GM18517 (cell line): ENCODE data around the gene GRB10.

Experiments
- ATAC-seq: cut with Tn5 transposase; IDR thresholded peaks from one replicate; pipeline ENCODE4 v1.9.1; 2021; ENCODE audit warnings: mild to moderate bottlenecking, moderate library complexity; ENCODE audit not compliant: unreplicated experiment

The GRB10 gene

GRCh38 chr7:50803359-50804337 is 21.0 kb upstream of the GRB10 start:
- no peak for ATAC-seq

DNA sequence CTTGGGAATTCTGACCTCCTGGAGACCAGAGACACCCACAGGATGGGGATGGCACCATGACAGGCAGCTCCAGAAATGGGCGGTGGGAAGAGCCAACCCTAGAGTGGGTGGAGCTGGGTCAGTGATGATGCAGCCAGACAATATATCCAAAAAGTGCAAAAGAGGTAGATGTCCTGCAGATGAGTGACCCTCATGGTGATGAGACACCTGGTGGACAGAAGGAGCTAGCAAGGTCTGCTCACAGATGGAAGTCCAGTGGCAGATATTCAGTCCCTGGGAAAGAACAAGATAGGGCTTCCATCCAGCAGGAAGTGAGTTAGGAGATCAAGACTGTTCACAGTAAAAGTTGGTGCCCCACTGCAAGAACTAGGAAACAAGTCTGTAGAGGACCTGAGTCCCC is 19.2 kb upstream of the GRB10 start:
- no peak for ATAC-seq

GRCh38 chr7:50799873-50800272 is 17.2 kb upstream of the GRB10 start:
- no peak for ATAC-seq

- no peak for ATAC-seq
Measured at GRCh38 chr7:50798126-50798525, 15.4 kb upstream of the GRB10 start.

- ATAC-seq = no peak
Measured at GRCh38 chr7:50795831-50796230, 13.1 kb upstream of the GRB10 start.

DNA sequence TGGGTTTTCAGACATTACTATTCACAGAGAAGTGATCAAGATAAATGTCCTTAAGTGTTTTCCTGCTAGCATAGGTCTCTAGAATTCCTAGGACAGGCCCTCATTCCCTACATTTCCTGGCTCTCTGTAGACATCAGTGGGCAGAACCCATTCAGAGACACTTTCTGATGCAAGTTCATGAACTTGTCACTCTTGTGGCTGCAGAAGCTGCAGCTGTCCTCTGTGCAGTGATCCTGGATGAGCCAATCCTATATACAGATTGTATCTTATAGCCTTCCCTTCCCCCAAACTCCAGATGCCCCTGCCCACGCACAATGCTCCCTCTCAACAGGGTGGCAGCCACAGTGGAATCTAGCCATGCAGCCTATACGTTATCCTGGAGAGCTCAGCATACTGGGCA is 12.6 kb upstream of the GRB10 start:
- ATAC-seq = no peak

GRCh38 chr7:50793947-50794570 is 11.4 kb upstream of the GRB10 start:
- ATAC-seq = no peak

GRCh38 chr7:50793120-50793946 is 10.6 kb upstream of the GRB10 start:
- no peak for ATAC-seq

DNA sequence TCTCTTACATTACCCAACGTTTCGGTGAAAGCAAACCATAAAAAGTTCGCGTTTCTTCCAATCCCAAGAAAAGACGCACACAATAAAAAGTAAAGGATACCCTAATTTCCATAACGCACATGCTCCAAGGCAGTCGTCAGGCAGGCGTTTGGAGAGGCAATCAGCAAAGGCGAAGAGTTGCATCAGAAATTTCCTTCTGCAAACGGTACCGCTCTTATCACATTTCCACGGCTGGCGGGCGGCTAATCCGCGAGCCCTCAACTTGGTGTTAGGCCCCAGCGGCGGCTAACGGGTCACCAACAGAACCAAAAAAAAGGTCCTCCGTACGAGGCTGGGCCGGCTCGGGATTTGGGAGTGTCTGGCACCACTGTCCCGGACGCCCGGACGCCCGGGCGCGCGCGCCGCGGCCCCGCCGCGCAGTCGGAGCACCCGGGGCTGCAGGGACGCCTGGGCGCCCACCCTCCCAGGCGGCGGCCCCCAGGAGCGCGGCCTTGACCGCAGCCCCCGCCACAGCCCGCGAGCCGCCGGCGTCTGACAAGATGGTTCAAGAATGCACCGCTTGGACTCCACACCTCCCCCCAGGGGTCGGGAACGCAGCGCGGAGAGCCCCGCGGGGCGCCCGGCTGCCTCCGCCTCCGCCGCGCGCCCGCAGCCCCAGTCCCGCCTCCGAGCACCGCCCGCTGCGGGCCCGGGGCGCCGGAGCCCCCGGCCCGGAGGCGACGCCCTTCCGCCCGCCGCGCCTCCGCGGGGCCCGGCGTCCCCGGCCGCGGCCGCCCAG is 9.8 kb upstream of the GRB10 start:
- no peak for ATAC-seq

DNA sequence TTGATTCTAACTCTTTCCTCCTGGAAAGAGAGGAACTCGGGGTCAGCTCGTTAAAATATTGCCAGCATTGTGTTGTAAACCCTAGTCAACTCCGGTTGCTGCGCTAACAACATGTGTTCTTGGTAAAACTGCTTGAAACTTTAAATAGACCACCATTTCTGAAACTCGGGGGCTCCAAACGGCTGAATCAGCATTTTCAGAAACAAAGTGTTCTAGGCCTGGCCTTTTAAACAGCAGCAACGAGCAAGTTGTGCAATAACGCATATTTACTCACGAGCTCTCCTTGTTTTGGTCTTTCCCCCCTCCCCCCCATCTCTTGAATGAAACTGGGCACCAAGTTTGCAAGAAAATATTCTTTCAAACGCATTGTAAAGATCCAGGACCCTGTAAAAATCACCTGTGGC is 9.2 kb upstream of the GRB10 start:
- ATAC-seq = no peak

DNA sequence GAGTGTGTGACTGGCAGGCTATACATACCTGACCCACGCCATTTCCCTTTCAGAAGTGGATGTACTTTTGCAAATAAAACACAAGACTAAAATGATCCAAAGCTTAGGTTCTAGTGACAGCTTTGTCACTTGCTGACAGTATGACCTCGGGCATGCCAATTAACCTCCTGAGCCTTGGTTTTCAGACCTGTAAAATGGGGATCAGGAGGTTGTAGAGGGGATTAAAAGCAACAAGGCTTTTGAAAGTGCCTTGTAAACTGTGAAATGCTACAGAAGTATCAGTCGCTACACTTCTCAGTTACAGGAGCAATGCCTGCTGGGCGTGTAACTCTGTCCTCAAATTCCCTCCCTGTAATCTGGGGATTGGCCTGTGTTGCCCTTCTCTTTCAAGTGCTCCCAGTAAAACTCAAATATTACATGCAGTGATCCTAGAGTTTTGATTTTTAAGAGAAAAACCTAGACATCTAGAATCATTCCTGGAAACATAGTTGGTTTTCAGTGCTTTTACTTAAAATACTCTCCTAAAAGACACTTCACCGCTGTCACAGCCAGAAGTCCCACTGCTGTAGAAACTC is 8.8 kb upstream of the GRB10 start:
- ATAC-seq = no peak

DNA sequence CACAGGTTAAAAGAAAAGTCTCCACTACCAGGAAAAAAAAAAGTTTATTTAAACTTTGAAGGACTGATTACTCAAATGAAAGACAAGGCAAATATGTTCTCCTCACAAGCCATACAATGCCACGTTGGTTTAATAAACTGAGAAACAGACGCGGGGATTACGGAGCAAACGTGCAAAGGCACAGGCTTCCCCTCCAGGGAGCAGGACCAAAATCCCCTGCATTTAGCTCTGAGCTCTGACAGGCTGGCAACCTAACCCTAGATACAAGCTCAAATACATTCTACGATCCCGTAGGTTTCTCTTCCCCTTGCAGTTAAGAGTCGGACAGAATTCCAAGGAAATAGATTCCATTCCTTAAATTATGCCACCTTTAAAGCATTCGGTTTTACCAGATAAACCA is 7.7 kb upstream of the GRB10 start:
- no peak for ATAC-seq

DNA sequence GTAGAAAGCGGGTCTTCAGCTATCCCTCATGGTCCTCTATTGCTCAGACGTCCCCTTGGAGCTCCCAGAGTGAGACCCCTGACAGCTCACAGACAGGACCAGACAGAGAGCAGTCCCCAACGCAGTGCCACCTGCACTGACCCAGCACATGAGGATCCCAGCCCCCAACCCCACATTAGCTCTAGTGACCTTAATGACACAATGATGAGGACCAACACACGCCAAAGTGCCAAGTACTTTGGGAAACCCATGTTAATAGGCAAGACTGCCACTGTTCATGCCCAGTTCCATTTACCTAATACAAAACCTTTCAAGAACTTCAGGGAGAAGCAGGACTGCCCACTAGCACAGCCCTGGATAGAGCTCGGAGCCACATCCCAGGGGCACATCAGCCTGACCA is 5.7 kb upstream of the GRB10 start:
- ATAC-seq = no peak

DNA sequence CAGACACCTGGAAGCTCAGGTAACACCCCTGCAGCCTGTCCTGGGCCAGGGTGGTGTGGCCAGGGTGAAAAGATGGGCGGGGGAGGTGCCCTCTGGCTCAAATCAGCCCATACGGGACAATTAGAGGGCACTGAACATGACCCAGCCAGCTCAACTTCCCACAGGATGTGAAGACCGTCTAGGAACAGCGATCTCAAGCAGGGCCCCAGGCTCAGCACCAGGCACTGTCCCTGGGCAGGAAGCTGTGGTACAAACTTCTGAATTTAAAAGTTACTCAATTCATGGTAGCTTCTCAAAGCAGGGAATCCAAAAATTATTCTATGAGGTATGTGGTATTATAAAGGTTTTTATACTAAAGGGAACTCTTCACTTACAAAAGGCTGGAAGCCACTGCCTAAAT is 5.1 kb upstream of the GRB10 start:
- no peak for ATAC-seq

GRCh38 chr7:50785346-50785745 is 2.6 kb upstream of the GRB10 start:
- no peak for ATAC-seq

GRCh38 chr7:50783801-50784507 is 1.3 kb upstream of the GRB10 start:
- no peak for ATAC-seq

DNA sequence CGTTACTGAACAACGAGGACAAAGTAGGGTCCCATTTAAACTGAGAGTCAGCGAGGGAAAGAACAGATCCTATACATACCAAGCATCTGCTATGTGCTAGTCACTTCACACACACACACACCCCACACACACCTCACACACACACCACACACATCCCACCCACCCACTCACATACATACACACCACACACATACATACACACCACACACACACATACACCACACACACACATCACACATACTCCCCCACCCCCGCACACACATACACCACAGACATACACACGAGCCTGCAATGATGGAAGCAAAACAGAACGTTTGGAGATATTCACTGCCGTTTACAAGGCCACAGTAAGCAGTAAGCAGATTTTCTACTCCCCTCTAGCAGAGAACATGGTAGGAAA is 607 bp upstream of the GRB10 start:
- ATAC-seq = no peak

DNA sequence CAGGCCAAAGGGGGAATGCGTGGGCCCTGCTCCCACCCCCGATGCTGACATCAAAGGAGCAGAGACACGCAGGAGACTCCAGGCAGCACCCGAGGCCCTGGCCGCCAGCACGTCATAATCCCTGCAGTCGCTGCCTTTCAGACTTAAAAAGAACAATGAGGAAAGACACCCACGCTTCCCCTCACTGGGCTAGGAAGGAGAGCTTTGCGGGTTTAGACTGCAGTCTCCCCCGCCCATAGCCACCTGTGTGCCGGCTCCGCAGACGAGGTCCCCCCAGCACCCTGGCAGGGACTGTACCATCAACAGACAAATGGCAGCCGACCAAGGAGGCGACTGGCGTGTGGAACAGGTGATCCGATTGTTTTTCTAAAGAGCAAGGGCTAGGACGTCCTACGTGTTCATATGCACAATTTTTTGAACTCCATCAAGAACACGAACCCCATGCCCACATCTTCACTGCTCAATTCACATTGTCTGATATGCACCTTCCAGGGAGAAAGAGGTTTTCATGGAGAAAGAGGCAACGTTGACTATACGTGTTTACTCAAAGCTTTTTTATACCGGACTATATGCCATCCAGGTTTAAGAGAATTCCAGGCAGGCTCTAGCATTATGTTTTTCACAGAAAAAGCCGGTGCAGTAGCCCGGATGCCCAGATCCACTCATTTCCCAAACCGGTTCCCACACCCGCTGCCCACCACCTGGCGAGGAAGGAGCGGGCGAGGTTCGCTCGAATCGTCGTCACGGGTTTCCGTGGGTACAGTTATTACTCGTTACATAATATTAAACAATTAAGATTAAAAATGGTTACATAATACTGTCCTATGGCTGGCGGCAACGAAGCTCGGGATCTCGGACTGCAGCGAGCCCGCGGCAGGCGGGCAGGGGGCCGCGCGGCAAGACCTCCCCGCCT is 1.1 kb downstream of the GRB10 start:
- ATAC-seq = no peak

DNA sequence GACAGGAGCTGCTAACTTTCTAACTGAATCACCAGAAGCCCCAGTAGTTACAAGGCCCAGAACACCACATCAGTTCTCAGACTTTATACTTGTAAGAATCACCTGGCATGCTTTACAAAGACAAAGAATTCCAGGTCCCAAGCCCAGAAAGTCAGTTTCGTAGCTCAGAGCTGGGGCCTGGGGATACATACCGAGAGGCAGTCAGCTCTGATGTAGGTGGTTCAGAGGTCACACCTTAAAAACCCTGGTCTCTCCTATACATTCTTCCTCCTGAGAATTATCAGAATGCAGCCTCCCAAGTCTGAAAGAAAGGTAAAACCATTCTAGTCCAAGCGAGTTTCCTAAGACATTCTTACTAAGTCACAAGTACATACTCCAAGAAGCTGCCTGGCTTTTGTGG is 2.3 kb downstream of the GRB10 start:
- no peak for ATAC-seq
